Osteocyte (in vitro differentiated cells): ENCODE measurements around the gene WNT2B. TPM values are rescaled to one million over a fixed set of nuclear protein-coding genes. Genes with fewer than 3 reads are reported as not detected.

Experiments used
- DNase-seq: peaks from one replicate; pipeline ENCODE4 v3.0.0; 2021; ENCODE audit warnings: mixed read lengths; ENCODE audit not compliant: unreplicated experiment; ENCODE audit errors: extremely low spot score
- H3K27ac Mint-ChIP-seq: one replicate; pipeline ENCODE4 v1.8.0; 2021; ENCODE audit warnings: mild to moderate bottlenecking, mixed read lengths; ENCODE audit not compliant: unreplicated experiment
- H3K27me3 Mint-ChIP-seq: one replicate; pipeline ENCODE4 v1.8.0; 2021; ENCODE audit warnings: mixed read lengths; ENCODE audit not compliant: unreplicated experiment
- H3K36me3 Mint-ChIP-seq: one replicate; pipeline ENCODE4 v1.8.0; 2021; ENCODE audit warnings: mixed read lengths; ENCODE audit not compliant: unreplicated experiment
- H3K4me1 Mint-ChIP-seq: one replicate; pipeline ENCODE4 v1.8.0; 2021; ENCODE audit warnings: mixed read lengths; ENCODE audit not compliant: unreplicated experiment
- H3K4me3 Mint-ChIP-seq: one replicate; pipeline ENCODE4 v1.8.0; 2021; ENCODE audit warnings: mild to moderate bottlenecking, moderate library complexity, mixed read lengths; ENCODE audit not compliant: unreplicated experiment
- H3K9me3 Mint-ChIP-seq: one replicate; pipeline ENCODE4 v1.8.0; 2021; ENCODE audit warnings: mixed read lengths; ENCODE audit not compliant: unreplicated experiment
- CTCF ChIP-seq: fragments of 200-600 bp; sonication (generic); IDR thresholded peaks from 2 replicates; pipeline ENCODE4 v1.5.0; 2021; ENCODE audit warnings: antibody characterized with exemption, mild to moderate bottlenecking, moderate library complexity
- total RNA-seq: library from RNA; stranded (reverse); gene quantifications from 2 replicates; pipeline ENCODE4 v1.2.1, GENCODE V29; 2021

The WNT2B gene
- total RNA-seq, 1 donor from 2014 or later, result 2.3 TPM

GRCh38 chr1:112496290-112496689 lies 12.5 kb upstream of the WNT2B start:
- Mint-ChIP-seq H3K36me3 (no peaks in the 10 kb centered on the region), H3K4me3 (no peak overlapping the region), H3K27me3 (no peaks in the 10 kb centered on the region), H3K9me3 (no peaks in the 10 kb centered on the region), H3K27ac (no peak overlapping the region), H3K4me1 (peaks cover 3% of the 10 kb centered on the region)
- DNase-seq, result no peak
- TF ChIP-seq CTCF, result no peak

DNA sequence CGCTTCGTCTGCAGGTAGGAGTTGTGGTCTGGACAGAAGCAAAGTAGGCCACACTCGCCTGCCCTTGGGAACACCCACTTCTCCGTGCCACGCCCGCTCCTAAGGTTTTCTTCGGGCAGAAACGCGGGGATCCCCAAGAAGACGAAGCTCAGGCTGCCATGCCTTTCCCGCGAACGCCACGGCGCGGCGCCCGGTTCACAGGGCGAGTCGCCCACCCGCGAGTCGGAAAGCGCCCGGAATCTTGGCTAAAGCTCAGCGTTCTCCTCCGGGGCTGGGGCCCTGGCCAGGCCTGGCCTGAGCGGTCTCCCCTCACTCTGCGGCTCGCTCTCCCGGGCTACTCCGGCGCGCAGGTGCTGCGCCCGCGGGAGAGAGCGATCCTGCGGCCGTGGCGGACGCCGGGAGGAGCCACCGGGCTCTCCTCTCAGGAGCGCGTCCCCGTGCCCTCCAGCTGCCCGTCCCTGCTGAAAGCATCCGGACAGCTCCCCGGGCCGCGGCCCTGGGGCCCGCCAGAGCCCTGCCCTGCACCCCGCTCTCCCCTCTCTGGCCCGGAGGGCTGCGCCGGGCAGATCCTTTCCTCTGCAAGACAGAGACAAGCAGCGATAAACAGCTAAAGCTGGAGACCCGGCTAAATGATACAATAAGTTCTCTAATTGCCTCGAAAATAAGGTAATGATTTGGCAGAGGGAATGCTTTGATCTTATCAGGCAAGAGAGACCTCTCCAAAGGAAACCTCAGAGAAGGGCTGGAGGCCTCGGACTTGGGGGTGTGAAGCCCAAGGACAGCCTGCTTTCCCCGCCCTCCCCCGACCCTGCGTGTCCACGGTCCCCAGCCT lies 6.7 kb upstream of the WNT2B start:
- no peak overlapping the region for H3K27ac Mint-ChIP-seq
- TF ChIP-seq CTCF, result peak; percentile 81
- peak; percentile 91 for DNase-seq
- H3K36me3 Mint-ChIP-seq, result no peaks in the 10 kb centered on the region
- peak overlapping the region; percentile 69 for H3K4me3 Mint-ChIP-seq
- H3K9me3 Mint-ChIP-seq, result no peaks in the 10 kb centered on the region
- peaks cover 7% of the 10 kb centered on the region for H3K27me3 Mint-ChIP-seq
- peaks cover 14% of the 10 kb centered on the region for H3K4me1 Mint-ChIP-seq

- Mint-ChIP-seq H3K9me3 (no peaks in the 10 kb centered on the region), H3K4me3 (peak overlapping the region; percentile 69), H3K4me1 (peaks cover 18% of the 10 kb centered on the region), H3K27me3 (peaks cover 7% of the 10 kb centered on the region), H3K36me3 (no peaks in the 10 kb centered on the region), H3K27ac (no peak overlapping the region)
- no peak for TF ChIP-seq CTCF
- no peak for DNase-seq
These were observed 5.9 kb upstream of the WNT2B start for GRCh38 chr1:112502826-112503225.

GRCh38 chr1:112504001-112504660 lies 4.6 kb upstream of the WNT2B start:
- no peaks in the 10 kb centered on the region for H3K9me3 Mint-ChIP-seq
- peaks cover 7% of the 10 kb centered on the region for H3K27me3 Mint-ChIP-seq
- H3K4me1 Mint-ChIP-seq, result peaks cover 23% of the 10 kb centered on the region
- no peak overlapping the region for H3K4me3 Mint-ChIP-seq
- no peak overlapping the region for H3K27ac Mint-ChIP-seq
- H3K36me3 Mint-ChIP-seq, result no peaks in the 10 kb centered on the region
- DNase-seq, result no peak
- no peak for TF ChIP-seq CTCF
